Right atrium auricular region (tissue), 2 donors: ENCODE data around the gene SRGAP3. TPM values are rescaled to one million over a fixed set of nuclear protein-coding genes. Genes with fewer than 3 reads are reported as not detected.

Source experiments
- DNase-seq: peaks from one replicate; pipeline ENCODE4 v3.0.0-alpha.2; 2019; ENCODE audit warnings: low spot score
- H3K27ac ChIP-seq, 2 donors: fragments of 200-600 bp; sonication (generic); 1 replicate in 1 of 2; 2 replicates in 1 of 2; pipeline ENCODE4 v1.5.1; 2016 to 2019
- H3K27me3 ChIP-seq, 2 donors: fragments of 200-600 bp; sonication (generic); one replicate each; pipeline versions ENCODE4 v1.5.1 to v1.6.0; 2017 to 2019
- H3K36me3 ChIP-seq: fragments of 200-600 bp; sonication (generic); one replicate; pipeline ENCODE4 v1.5.1; 2016
- H3K4me1 ChIP-seq, 2 donors: fragments of 200-600 bp; sonication (generic); one replicate each; pipeline versions ENCODE4 v1.5.1 to v1.6.0; 2017 to 2019
- H3K4me3 ChIP-seq, 2 donors: fragments of 200-600 bp; sonication (generic); 1 replicate in 1 of 2; 2 replicates in 1 of 2; pipeline ENCODE4 v1.5.1; 2017 to 2019; ENCODE audit warnings: mild to moderate bottlenecking in 1 of 2, moderate library complexity in 1 of 2
- H3K9me3 ChIP-seq, 2 donors: fragments of 200-600 bp; sonication (generic); one replicate each; pipeline ENCODE4 v1.5.1; 2019
- total RNA-seq, 2 donors: library from RNA; depleted of rRNA; stranded (reverse); fragments of >200 nt; gene quantifications; one replicate each; pipeline ENCODE4 v1.1.0, GENCODE V29; 2016
- TF ChIP-seq, protein P1 (sequence below), 2 donors: fragments of 200-600 bp; sonication (generic); IDR thresholded peaks; one replicate each; pipeline ENCODE4 v1.5.1; 2019; ENCODE audit warnings: antibody characterized with exemption in 2 of 2

Gene SRGAP3
- total RNA-seq, 2 donors from 2014 or later = 4.0 to 5.0 TPM

DNA sequence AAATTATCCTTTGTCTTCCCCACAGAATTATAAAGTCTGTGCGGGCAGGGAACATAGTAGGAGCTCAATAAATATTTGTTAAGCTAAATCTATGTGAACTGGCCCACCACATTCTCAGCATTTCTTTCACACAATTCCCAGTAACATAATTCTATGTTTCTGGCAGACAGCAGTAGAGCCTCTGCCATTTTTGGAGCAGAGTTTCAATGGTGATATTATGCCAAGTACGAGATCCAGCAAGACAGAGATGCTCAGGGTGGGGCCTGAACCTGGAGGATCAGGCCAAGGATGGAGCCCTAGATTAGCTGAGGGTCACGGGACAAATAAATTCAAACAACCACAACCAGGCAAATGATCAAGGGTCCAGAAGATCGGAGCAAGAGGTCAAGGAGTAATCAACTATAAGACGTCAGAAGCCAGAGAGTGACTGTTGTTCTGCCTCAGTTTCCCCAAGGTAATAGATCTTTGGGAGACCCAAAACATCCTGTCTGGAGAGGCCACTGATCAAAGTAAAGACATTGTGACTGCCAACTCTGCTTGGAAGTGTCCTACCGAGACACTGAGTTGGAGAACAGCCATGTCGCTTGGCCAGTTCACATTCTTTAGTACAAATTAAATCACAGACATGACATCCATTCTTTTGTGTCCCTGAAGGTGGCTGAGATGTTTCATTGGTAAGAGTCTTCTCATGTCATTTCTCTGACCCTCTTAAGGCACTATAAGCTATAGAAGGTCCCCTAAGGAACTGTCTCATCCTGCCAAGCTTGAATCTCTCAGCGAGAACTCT lies 15.4 kb downstream of the SRGAP3 start:
- no peak for DNase-seq
- H3K36me3 ChIP-seq = no peaks in the 10 kb centered on the region
- TF ChIP-seq, protein P1, sequence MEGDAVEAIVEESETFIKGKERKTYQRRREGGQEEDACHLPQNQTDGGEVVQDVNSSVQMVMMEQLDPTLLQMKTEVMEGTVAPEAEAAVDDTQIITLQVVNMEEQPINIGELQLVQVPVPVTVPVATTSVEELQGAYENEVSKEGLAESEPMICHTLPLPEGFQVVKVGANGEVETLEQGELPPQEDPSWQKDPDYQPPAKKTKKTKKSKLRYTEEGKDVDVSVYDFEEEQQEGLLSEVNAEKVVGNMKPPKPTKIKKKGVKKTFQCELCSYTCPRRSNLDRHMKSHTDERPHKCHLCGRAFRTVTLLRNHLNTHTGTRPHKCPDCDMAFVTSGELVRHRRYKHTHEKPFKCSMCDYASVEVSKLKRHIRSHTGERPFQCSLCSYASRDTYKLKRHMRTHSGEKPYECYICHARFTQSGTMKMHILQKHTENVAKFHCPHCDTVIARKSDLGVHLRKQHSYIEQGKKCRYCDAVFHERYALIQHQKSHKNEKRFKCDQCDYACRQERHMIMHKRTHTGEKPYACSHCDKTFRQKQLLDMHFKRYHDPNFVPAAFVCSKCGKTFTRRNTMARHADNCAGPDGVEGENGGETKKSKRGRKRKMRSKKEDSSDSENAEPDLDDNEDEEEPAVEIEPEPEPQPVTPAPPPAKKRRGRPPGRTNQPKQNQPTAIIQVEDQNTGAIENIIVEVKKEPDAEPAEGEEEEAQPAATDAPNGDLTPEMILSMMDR (IDR thresholded peaks at IDR 0.05) = no peak
- no peaks in the 10 kb centered on the region for H3K9me3 ChIP-seq
- H3K4me1 ChIP-seq = no peaks in the 10 kb centered on the region
- H3K4me3 ChIP-seq = no peak overlapping the region
- H3K27me3 ChIP-seq = no peaks in the 10 kb centered on the region
- no peak overlapping the region for H3K27ac ChIP-seq

DNA sequence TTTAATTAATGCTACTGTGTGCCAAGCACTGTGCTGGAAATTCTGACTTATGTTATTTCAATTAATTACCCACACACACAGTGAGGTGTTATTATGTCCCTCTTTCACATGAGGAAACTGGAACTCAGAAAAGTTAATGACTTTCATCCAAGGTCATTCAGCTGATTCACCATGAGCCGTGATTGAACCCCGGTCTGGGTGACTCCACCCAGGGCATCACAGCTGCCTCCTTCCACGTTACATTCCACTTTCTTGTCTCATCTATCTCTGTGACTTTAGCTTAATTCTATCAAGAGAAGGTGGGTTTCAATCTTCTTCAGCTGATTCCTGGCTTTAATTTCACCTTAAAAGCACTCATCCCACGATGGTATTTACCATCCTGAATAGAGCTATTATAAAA lies 16.3 kb downstream of the SRGAP3 start:
- no peak for DNase-seq
- TF ChIP-seq, protein P1 (IDR thresholded peaks at IDR 0.05) = no peak
- Histone ChIP-seq H3K4me1 (no peaks in the 10 kb centered on the region), H3K27me3 (no peaks in the 10 kb centered on the region), H3K9me3 (no peaks in the 10 kb centered on the region), H3K4me3 (no peak overlapping the region), H3K27ac (no peak overlapping the region), H3K36me3 (no peaks in the 10 kb centered on the region)

DNA sequence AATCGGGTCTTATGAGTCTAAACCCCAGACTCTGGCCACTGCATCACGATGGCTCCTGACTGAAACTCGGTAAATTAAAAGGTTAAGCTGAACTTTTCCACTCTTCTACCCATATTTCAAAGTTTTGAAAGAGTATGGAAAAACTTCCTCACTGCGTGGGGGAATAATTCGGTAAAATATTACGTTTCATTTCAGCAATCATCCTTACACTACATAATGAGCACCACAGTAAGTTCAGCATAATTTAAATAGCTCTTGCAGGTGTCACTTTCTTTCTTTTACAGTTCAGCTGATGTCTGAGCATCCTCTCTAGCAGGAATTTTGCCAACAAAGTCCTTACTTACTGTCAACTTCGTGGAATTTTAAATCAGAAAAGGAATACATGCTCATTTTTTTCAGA lies 17.5 kb downstream of the SRGAP3 start:
- no peak overlapping the region for H3K4me3 ChIP-seq
- no peaks in the 10 kb centered on the region for H3K36me3 ChIP-seq
- H3K4me1 ChIP-seq = no peaks in the 10 kb centered on the region
- no peak for DNase-seq
- no peaks in the 10 kb centered on the region for H3K27me3 ChIP-seq
- TF ChIP-seq, protein P1 (IDR thresholded peaks at IDR 0.05) = no peak
- no peak overlapping the region for H3K27ac ChIP-seq
- H3K9me3 ChIP-seq = no peaks in the 10 kb centered on the region

DNA sequence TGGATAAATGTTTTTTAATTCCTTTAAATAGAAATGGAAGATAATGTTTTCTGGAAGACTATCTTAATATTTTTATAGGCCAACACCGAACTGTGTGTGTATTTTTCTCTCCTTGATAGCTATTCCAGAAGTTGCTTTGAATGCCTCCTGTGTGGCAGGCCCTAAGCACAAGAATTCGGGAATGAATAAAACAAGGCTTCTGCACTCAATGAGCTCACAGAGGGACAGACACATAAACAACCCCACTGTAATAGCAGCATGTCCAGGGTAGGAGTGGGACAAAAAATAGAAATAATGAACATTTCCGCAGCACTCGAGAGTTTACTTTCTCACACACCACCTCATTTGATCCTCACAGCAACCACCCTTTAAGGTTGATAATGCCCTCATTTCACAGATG lies 18.0 kb downstream of the SRGAP3 start:
- Histone ChIP-seq H3K27ac (no peak overlapping the region), H3K9me3 (no peaks in the 10 kb centered on the region), H3K4me3 (no peak overlapping the region), H3K4me1 (no peaks in the 10 kb centered on the region), H3K36me3 (no peaks in the 10 kb centered on the region), H3K27me3 (no peaks in the 10 kb centered on the region)
- DNase-seq = no peak
- TF ChIP-seq, protein P1 (IDR thresholded peaks at IDR 0.05) = no peak

DNA sequence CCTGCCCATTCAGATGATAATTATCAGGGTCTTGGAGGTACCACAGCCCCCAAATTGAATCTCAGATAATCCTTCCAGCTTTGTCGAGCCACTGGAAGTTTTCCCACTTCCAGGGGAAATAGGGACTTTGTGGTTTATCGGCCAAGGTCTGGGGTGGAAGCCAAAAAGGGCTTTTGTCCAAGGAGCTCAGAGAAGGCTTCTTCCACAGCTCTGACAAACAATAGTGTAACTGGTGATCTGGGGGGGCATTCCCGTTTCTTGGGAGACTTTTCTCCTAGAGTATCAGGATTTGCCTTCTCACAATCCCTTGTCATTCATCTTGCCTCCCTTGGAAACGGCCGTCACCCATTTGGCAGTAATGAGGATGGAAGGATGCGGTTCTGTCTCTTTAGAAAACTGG lies 18.4 kb downstream of the SRGAP3 start:
- TF ChIP-seq, protein P1 (IDR thresholded peaks at IDR 0.05) = no peak
- H3K4me1 ChIP-seq = no peaks in the 10 kb centered on the region
- no peaks in the 10 kb centered on the region for H3K27me3 ChIP-seq
- H3K27ac ChIP-seq = no peak overlapping the region
- no peaks in the 10 kb centered on the region for H3K9me3 ChIP-seq
- H3K4me3 ChIP-seq = no peak overlapping the region
- no peak for DNase-seq
- H3K36me3 ChIP-seq = no peaks in the 10 kb centered on the region

DNA sequence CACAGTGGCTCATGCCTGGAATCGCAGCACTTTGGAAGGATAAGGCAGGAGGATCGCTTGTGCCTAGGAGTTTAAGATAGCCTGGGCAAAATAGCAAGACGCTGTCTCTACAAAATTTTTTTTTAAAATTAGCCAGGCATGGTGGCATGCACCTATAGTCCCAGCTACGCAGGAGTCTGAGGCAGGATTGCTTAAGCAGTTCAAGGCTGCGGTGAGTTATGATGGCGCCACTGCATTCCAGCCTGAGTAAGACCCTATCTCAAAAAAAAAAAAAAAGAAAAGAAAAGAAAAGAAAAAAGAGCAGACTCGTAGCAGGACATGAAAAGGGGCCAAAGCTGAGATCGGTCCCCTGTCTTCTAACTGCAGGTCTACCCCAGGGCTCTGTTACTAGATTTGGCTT lies 18.9 kb downstream of the SRGAP3 start:
- H3K9me3 ChIP-seq = no peaks in the 10 kb centered on the region
- H3K27ac ChIP-seq = no peak overlapping the region
- no peaks in the 10 kb centered on the region for H3K36me3 ChIP-seq
- no peak for DNase-seq
- H3K4me3 ChIP-seq = no peak overlapping the region
- TF ChIP-seq, protein P1 (IDR thresholded peaks at IDR 0.05) = no peak
- no peaks in the 10 kb centered on the region for H3K27me3 ChIP-seq
- no peaks in the 10 kb centered on the region for H3K4me1 ChIP-seq
